ENCODE data around the gene DNAJA2. TPM values are rescaled to one million over a fixed set of nuclear protein-coding genes. Genes with fewer than 3 reads are reported as not detected.

The DNAJA2 gene
- total RNA-seq, 1 experiment from 2014 or later, result 101 TPM

DNA sequence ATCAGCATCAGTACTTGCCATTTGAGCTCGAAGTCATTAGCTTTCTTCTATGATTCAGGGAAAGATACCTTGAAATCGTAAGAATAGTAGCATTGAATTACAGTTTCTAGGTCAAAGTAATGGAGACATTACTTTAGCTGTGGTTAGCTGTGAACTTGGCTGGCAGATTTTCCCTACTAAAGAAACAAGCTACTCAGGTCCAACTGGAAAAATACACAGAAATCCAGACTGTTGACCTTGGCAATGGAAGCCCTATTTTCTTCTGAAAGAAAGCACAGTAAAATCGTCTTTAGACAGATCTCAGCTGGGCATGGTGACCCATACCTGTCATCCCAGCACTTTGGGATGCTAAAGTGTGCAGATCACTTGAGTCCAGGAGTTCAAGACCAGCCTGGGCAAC is 13.4 kb upstream of the DNAJA2 start:
- ATAC-seq (no peak), DNase-seq (ENCODE audit: low spot score) (no peak)
- no peaks in the 10 kb centered on the region for H3K27me3 Mint-ChIP-seq (ENCODE audit: low read depth)
- no peak overlapping the region for H3K4me3 Mint-ChIP-seq
- TF ChIP-seq GTF2I (CRISPR knock-in tag; conservative IDR thresholded peaks at IDR 0.05) (no peak), ZNF671 (CRISPR knock-in tag; IDR thresholded peaks at IDR 0.05) (no peak), PRRX2 (CRISPR knock-in tag; IDR thresholded peaks at IDR 0.05) (no peak), JUN (CRISPR knock-in tag; IDR thresholded peaks at IDR 0.05) (no peak), HMGA2 (CRISPR knock-in tag; IDR thresholded peaks at IDR 0.05) (no peak), RELA (CRISPR knock-in tag; IDR thresholded peaks at IDR 0.05; ENCODE audit: borderline replicate concordance) (no peak), ZNF219 (CRISPR knock-in tag; IDR thresholded peaks at IDR 0.05; ENCODE audit: borderline replicate concordance) (no peak), ZNF416 (CRISPR knock-in tag; IDR thresholded peaks at IDR 0.05) (no peak), IRF2 (CRISPR knock-in tag; IDR thresholded peaks at IDR 0.05; ENCODE audit: borderline replicate concordance, low read depth) (no peak), ZNF121 (CRISPR knock-in tag; IDR thresholded peaks at IDR 0.05) (no peak)
- TF ChIP-seq, protein P1, sequence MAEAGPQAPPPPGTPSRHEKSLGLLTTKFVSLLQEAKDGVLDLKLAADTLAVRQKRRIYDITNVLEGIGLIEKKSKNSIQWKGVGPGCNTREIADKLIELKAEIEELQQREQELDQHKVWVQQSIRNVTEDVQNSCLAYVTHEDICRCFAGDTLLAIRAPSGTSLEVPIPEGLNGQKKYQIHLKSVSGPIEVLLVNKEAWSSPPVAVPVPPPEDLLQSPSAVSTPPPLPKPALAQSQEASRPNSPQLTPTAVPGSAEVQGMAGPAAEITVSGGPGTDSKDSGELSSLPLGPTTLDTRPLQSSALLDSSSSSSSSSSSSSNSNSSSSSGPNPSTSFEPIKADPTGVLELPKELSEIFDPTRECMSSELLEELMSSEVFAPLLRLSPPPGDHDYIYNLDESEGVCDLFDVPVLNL (CRISPR knock-in tag; IDR thresholded peaks at IDR 0.05; ENCODE audit: borderline replicate concordance, low read depth), result no peak
- H3K36me3 Mint-ChIP-seq, result 0 out of 2 replicates have a peak, but pooled peaks cover 7% of the 10 kb centered on the region
- H3K4me1 Mint-ChIP-seq, result no peaks in the 10 kb centered on the region
- ChIA-PET CTCF (interaction anchor here (1.2 kb wide), 1 partner anchor 313 kb away, joined by 3 read pairs; no protein-coding TSS in a partner anchor), POLR2A (interaction anchor here (0.7 kb wide), 1 partner anchor 134 kb away, joined by 4 read pairs; no protein-coding TSS in a partner anchor)
- H3K27ac Mint-ChIP-seq, result no peak overlapping the region
- H3K9me3 Mint-ChIP-seq, result peaks cover 7% of the 10 kb centered on the region

DNA sequence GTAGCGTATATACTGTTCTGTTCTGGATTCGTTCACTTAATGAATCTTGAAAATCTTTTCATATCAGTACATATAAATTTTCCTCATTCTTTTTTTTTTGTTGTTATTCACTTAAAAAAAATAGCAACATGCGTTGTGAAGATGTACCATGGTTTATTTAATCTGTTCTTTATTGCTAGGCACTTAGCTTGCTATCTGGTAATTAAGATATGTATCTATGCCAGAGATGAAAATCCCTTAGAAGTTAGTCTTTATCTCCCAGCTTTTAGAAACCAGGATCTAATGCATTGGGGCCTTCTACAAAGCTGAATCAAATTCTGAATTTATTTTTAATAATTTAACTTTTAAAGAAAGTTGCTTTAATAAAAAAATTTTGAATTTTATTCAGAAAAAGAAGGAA is 13.0 kb upstream of the DNAJA2 start:
- ATAC-seq, result no peak
- POLR2A ChIA-PET, result interaction anchor here (0.7 kb wide), 1 partner anchor 133 kb away, joined by 4 read pairs; no protein-coding TSS in a partner anchor

More for the DNA sequence above, 13.0 kb upstream of the DNAJA2 start:
- Mint-ChIP-seq H3K27ac (no peak overlapping the region), H3K36me3 (0 out of 2 replicates have a peak, but pooled peaks cover 3% of the 10 kb centered on the region), H3K4me3 (no peak overlapping the region), H3K27me3 (ENCODE audit: low read depth) (no peaks in the 10 kb centered on the region), H3K9me3 (peaks cover 4% of the 10 kb centered on the region), H3K4me1 (no peaks in the 10 kb centered on the region)
- CTCF ChIA-PET, result interaction anchor here (1.2 kb wide), 1 partner anchor 313 kb away, joined by 3 read pairs; no protein-coding TSS in a partner anchor
- no peak for DNase-seq (ENCODE audit: low spot score)
- no peak for TF ChIP-seq FOXP1 (CRISPR knock-in tag; IDR thresholded peaks at IDR 0.05; ENCODE audit: borderline replicate concordance)
- no peak for TF ChIP-seq TEAD1 (CRISPR knock-in tag; IDR thresholded peaks at IDR 0.05)
- no peak for TF ChIP-seq ARID4B (CRISPR knock-in tag; IDR thresholded peaks at IDR 0.05; ENCODE audit: borderline replicate concordance)
- TF ChIP-seq ERG (CRISPR knock-in tag; IDR thresholded peaks at IDR 0.05), result no peak
- no peak for TF ChIP-seq ZNF396 (CRISPR knock-in tag; IDR thresholded peaks at IDR 0.05; ENCODE audit: borderline replicate concordance)
- TF ChIP-seq NFATC4 (CRISPR knock-in tag; IDR thresholded peaks at IDR 0.05), result no peak
- TF ChIP-seq ZBTB21 (CRISPR knock-in tag; IDR thresholded peaks at IDR 0.05; ENCODE audit: borderline replicate concordance), result no peak
- no peak for TF ChIP-seq RORB (CRISPR knock-in tag; IDR thresholded peaks at IDR 0.05)
- no peak for TF ChIP-seq JUN (CRISPR knock-in tag; IDR thresholded peaks at IDR 0.05)
- no peak for TF ChIP-seq MYBL2 (CRISPR knock-in tag; IDR thresholded peaks at IDR 0.05)
- no peak for TF ChIP-seq NR3C1 (CRISPR knock-in tag; conservative IDR thresholded peaks at IDR 0.05; ENCODE audit: low read depth)
- TF ChIP-seq SMAD3 (CRISPR knock-in tag; IDR thresholded peaks at IDR 0.05; ENCODE audit: borderline replicate concordance), result no peak
- TF ChIP-seq IRF1 (CRISPR knock-in tag; IDR thresholded peaks at IDR 0.05), result no peak
- TF ChIP-seq, protein P2, sequence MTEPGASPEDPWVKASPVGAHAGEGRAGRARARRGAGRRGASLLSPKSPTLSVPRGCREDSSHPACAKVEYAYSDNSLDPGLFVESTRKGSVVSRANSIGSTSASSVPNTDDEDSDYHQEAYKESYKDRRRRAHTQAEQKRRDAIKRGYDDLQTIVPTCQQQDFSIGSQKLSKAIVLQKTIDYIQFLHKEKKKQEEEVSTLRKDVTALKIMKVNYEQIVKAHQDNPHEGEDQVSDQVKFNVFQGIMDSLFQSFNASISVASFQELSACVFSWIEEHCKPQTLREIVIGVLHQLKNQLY (CRISPR knock-in tag; IDR thresholded peaks at IDR 0.05), result no peak
- TF ChIP-seq SP1 (CRISPR knock-in tag; conservative IDR thresholded peaks at IDR 0.05), result no peak
- TF ChIP-seq, protein P3, sequence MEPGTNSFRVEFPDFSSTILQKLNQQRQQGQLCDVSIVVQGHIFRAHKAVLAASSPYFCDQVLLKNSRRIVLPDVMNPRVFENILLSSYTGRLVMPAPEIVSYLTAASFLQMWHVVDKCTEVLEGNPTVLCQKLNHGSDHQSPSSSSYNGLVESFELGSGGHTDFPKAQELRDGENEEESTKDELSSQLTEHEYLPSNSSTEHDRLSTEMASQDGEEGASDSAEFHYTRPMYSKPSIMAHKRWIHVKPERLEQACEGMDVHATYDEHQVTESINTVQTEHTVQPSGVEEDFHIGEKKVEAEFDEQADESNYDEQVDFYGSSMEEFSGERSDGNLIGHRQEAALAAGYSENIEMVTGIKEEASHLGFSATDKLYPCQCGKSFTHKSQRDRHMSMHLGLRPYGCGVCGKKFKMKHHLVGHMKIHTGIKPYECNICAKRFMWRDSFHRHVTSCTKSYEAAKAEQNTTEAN (CRISPR knock-in tag; IDR thresholded peaks at IDR 0.05), result no peak
- TF ChIP-seq ESRRA (CRISPR knock-in tag; IDR thresholded peaks at IDR 0.05; ENCODE audit: borderline replicate concordance), result no peak
- no peak for TF ChIP-seq ZNF263 (CRISPR knock-in tag; IDR thresholded peaks at IDR 0.05; ENCODE audit: low read depth)
- no peak for TF ChIP-seq OVOL2 (CRISPR knock-in tag; IDR thresholded peaks at IDR 0.05; ENCODE audit: borderline replicate concordance)

All from WTC11 (cell line).